ENCODE measurements around the gene OPA1.

The OPA1 gene

GRCh38 chr3:193737191-193737751 is 144.3 kb downstream of the OPA1 start:
- no peak for DNase-seq (ENCODE audit: low read depth)

GRCh38 chr3:193742628-193743027 is 149.6 kb downstream of the OPA1 start:
- DNase-seq (ENCODE audit: low read depth), result no peak

GRCh38 chr3:193743702-193744047 is 150.7 kb downstream of the OPA1 start:
- DNase-seq (ENCODE audit: low read depth), result no peak

GRCh38 chr3:193744048-193744821 is 151.2 kb downstream of the OPA1 start:
- no peak for DNase-seq (ENCODE audit: low read depth)

GRCh38 chr3:193744822-193745684 is 152.0 kb downstream of the OPA1 start:
- no peak for DNase-seq (ENCODE audit: low read depth)

GRCh38 chr3:193746832-193747231 is 153.8 kb downstream of the OPA1 start:
- no peak for DNase-seq (ENCODE audit: low read depth)
